IMR-90 (cell line): ENCODE measurements around the gene MIER2. TPM values are rescaled to one million over a fixed set of nuclear protein-coding genes. Genes with fewer than 3 reads are reported as not detected.

ENCODE experiments used
- ATAC-seq: fragments of 200-7000 bp; cut with Tn5 transposase; 2 replicates; pipeline ENCODE4 v1.9.1; 2020; ENCODE audit warnings: low read depth, mild to moderate bottlenecking, moderate library complexity
- BruUV-seq: library from RNA; stranded (reverse); fragments of 400-500 nt; replicated peaks from 2 replicates; lab custom pipeline; 2021; lab: Mats Ljungman, UMichigan
- CTCF ChIA-PET: fragments of 300-600 bp; formaldehyde crosslinking; extraction: SDS; loops from one replicate; lab custom pipeline; 2021; ENCODE audit warnings: antibody characterized with exemption; lab: Yijun Ruan, JAX
- POLR2A ChIA-PET: fragments of 300-600 bp; sonication (Branson Sonifier 250); formaldehyde crosslinking; loops from one replicate; lab custom pipeline; 2022; ENCODE audit warnings: antibody characterized with exemption; ENCODE audit not compliant: unreplicated experiment; lab: Charles Lee
- DNase-seq: peaks from one replicate; pipeline ENCODE4 v3.0.0; 2013
- H2AFZ ChIP-seq: replicated peaks from 2 replicates; pipeline ENCODE3; 2013; ENCODE audit warnings: low read length, mild to moderate bottlenecking; ENCODE audit not compliant: poor library complexity
- H2AK5ac ChIP-seq: 2 replicates; pipeline ENCODE4 v1.6.1; 2013; ENCODE audit warnings: low read depth, low read length, inconsistent platforms
- H2AK9ac ChIP-seq: replicated peaks from 2 replicates; pipeline ENCODE3; 2013; ENCODE audit warnings: mild to moderate bottlenecking, low read depth, low read length, moderate library complexity; ENCODE audit not compliant: poor library complexity
- H2BK120ac ChIP-seq: 2 replicates; pipeline ENCODE4 v1.6.1; 2013; ENCODE audit warnings: low read depth, low read length, inconsistent platforms
- H2BK15ac ChIP-seq: 3 replicates; pipeline ENCODE4 v1.6.1; 2013; ENCODE audit warnings: low read depth, low read length, inconsistent platforms
- H2BK20ac ChIP-seq: 2 replicates; pipeline ENCODE4 v1.6.1; 2013; ENCODE audit warnings: low read depth, mild to moderate bottlenecking, inconsistent platforms, low read length, moderate library complexity
- H2BK5ac ChIP-seq: 2 replicates; pipeline ENCODE4 v1.6.1; 2013; ENCODE audit warnings: mild to moderate bottlenecking, low read depth, low read length, inconsistent platforms; ENCODE audit not compliant: poor library complexity, severe bottlenecking
- H3K14ac ChIP-seq: replicated peaks from 2 replicates; pipeline ENCODE4 v1.6.1; 2013; ENCODE audit warnings: low read depth, low read length, inconsistent platforms
- H3K18ac ChIP-seq: 2 replicates; pipeline ENCODE4 v1.6.1; 2013; ENCODE audit warnings: low read depth, low read length, control low read depth
- H3K23ac ChIP-seq: 2 replicates; pipeline ENCODE4 v1.6.1; 2013; ENCODE audit warnings: low read depth, low read length, inconsistent platforms
- H3K27ac ChIP-seq: 2 replicates; pipeline ENCODE4 v1.5.1; 2013; ENCODE audit warnings: mild to moderate bottlenecking, control low read depth, low read length; ENCODE audit not compliant: insufficient read depth
- H3K27me3 ChIP-seq: 2 replicates; pipeline ENCODE4 v1.6.1; 2013; ENCODE audit warnings: low read length; ENCODE audit not compliant: control insufficient read depth, insufficient read depth
- H3K36me3 ChIP-seq: 2 replicates; pipeline ENCODE4 v1.6.1; 2013; ENCODE audit warnings: low read length, mixed read lengths; ENCODE audit not compliant: control insufficient read depth, insufficient read depth
- H3K4ac ChIP-seq: 2 replicates; pipeline ENCODE4 v1.6.1; 2013; ENCODE audit warnings: low read depth, low read length, inconsistent platforms
- H3K4me1 ChIP-seq: 2 replicates; pipeline ENCODE4 v1.6.1; 2013; ENCODE audit warnings: low read length, mixed read lengths; ENCODE audit not compliant: control insufficient read depth, insufficient read depth
- H3K4me2 ChIP-seq: 2 replicates; pipeline ENCODE4 v1.6.1; 2013; ENCODE audit warnings: low read depth, mild to moderate bottlenecking, control low read depth, low read length, moderate library complexity
- H3K4me3 ChIP-seq: 2 replicates; pipeline ENCODE4 v1.5.1; 2013; ENCODE audit warnings: low read depth, mild to moderate bottlenecking, control low read depth, low read length, moderate library complexity; ENCODE audit not compliant: insufficient read depth
- H3K56ac ChIP-seq: 2 replicates; pipeline ENCODE4 v1.6.1; 2013; ENCODE audit warnings: low read length, inconsistent platforms; ENCODE audit not compliant: insufficient read depth; ENCODE audit errors: extremely low read depth
- H3K79me1 ChIP-seq, 2 experiments: 2 replicates each; pipeline ENCODE4 v1.6.1; 2013; ENCODE audit warnings: low read length in 2 of 2, inconsistent platforms in 1 of 2, low read depth in 1 of 2
- H3K9ac ChIP-seq: 2 replicates; pipeline ENCODE4 v1.6.1; 2013; ENCODE audit warnings: low read depth, low read length, control low read depth
- H3K9me1 ChIP-seq: 2 replicates; pipeline ENCODE4 v1.6.1; 2013; ENCODE audit warnings: low read length, inconsistent platforms; ENCODE audit not compliant: insufficient read depth
- H3K9me3 ChIP-seq: 2 replicates; pipeline ENCODE4 v1.6.1; 2013; ENCODE audit warnings: low read length; ENCODE audit not compliant: control insufficient read depth, insufficient read depth
- H4K20me1 ChIP-seq: 2 replicates; pipeline ENCODE4 v1.6.1; 2013; ENCODE audit warnings: low read length, inconsistent platforms; ENCODE audit not compliant: insufficient read depth
- H4K5ac ChIP-seq: 2 replicates; pipeline ENCODE4 v1.6.1; 2013; ENCODE audit warnings: mild to moderate bottlenecking, low read depth, low read length, control low read depth
- H4K8ac ChIP-seq, 2 experiments: 2 replicates each; pipeline ENCODE4 v1.6.1; 2013; ENCODE audit warnings: low read depth in 2 of 2, low read length in 2 of 2, control low read depth in 1 of 2, inconsistent platforms in 1 of 2
- H4K91ac ChIP-seq: 2 replicates; pipeline ENCODE4 v1.6.1; 2013; ENCODE audit warnings: low read depth, low read length, inconsistent platforms; ENCODE audit not compliant: insufficient read depth
- BHLHE40 ChIP-seq: fragments of 150-350 bp; IDR thresholded peaks from 2 replicates; pipeline ENCODE4 v1.6.1; 2016; ENCODE audit warnings: mild to moderate bottlenecking, low read depth, low read length
- CHD1 ChIP-seq: IDR thresholded peaks from 2 replicates; pipeline ENCODE4 v1.6.1; 2012; ENCODE audit warnings: low read depth, low read length, improper control_type of control experiment
- CTCF ChIP-seq: conservative IDR thresholded peaks from 2 replicates; pipeline ENCODE4 v1.5.1; 2012; ENCODE audit warnings: mild to moderate bottlenecking, low read depth, low read length, improper control_type of control experiment
- FOS ChIP-seq: fragments of 150-350 bp; IDR thresholded peaks from 2 replicates; pipeline ENCODE4 v1.6.1; 2016; ENCODE audit warnings: low read depth, low read length
- MAFK ChIP-seq: IDR thresholded peaks from 2 replicates; pipeline ENCODE4 v1.6.1; 2012; ENCODE audit warnings: low read depth, low read length, improper control_type of control experiment
- MAZ ChIP-seq: IDR thresholded peaks from 2 replicates; pipeline ENCODE4 v1.6.1; 2012; ENCODE audit warnings: low read depth, mild to moderate bottlenecking, low read length, improper control_type of control experiment, moderate library complexity, borderline replicate concordance
- MXI1 ChIP-seq: IDR thresholded peaks from 2 replicates; pipeline ENCODE4 v1.6.1; 2012; ENCODE audit warnings: low read depth, mild to moderate bottlenecking, low read length, moderate library complexity, borderline replicate concordance
- NFE2L2 ChIP-seq: fragments of 150-350 bp; IDR thresholded peaks from 2 replicates; pipeline ENCODE4 v1.6.1; 2016; ENCODE audit warnings: low read depth, mild to moderate bottlenecking, low read length
- RAD21 ChIP-seq: IDR thresholded peaks from 2 replicates; pipeline ENCODE4 v1.6.1; 2012; ENCODE audit warnings: low read length, improper control_type of control experiment
- RCOR1 ChIP-seq: IDR thresholded peaks from 2 replicates; pipeline ENCODE4 v1.6.1; 2012; ENCODE audit warnings: mild to moderate bottlenecking, low read length, improper control_type of control experiment; ENCODE audit not compliant: insufficient replicate concordance
- RFX5 ChIP-seq: IDR thresholded peaks from 2 replicates; pipeline ENCODE4 v1.8.0; 2012; ENCODE audit warnings: low read depth, mild to moderate bottlenecking, low read length, moderate library complexity
- SMC3 ChIP-seq: fragments of 150-350 bp; IDR thresholded peaks from 2 replicates; pipeline ENCODE4 v1.6.1; 2016; ENCODE audit warnings: low read depth, mild to moderate bottlenecking, antibody characterized with exemption, low read length, moderate library complexity
- WGBS, 2 experiments: methylation state at CpG; one replicate each; pipeline versions ENCODE4 v1.1.5 to v1.1.7; 2013; ENCODE audit warnings: missing lambda C conversion rate in 2 of 2; ENCODE audit not compliant: insufficient read length in 1 of 2; ENCODE audit errors: extremely low coverage in 2 of 2; 5-methylcytosine and 5-hydroxymethylcytosine counted together
- dilution Hi-C: fragments of 300-500 bp; cut with HindIII; formaldehyde crosslinking; loops from one replicate; pipeline ENCODE4 v1.14.3; 2018; ENCODE audit warnings: low sequenced_read_pairs; ENCODE audit not compliant: unreplicated experiment
- in situ Hi-C: fragments of 300-500 bp; cut with MboI; formaldehyde crosslinking; loops from 3 replicates; pipeline ENCODE4 v1.14.3; 2019; ENCODE audit warnings: low sequenced_read_pairs, inconsistent platforms, mixed read lengths
- intact Hi-C: fragments of 100-400 bp; cut with micrococcal nuclease; formaldehyde crosslinking; loops from 2 replicates; pipeline ENCODE4 v1.10.0; 2022
- polyA plus RNA-seq, 3 experiments: library from polyadenylated mRNA; depleted of rRNA; stranded (reverse); fragments of >200 nt; gene quantifications; 2 replicates each; pipeline ENCODE4 v1.2.3, GENCODE V29; 2012; ENCODE audit warnings: low replicate concordance in 1 of 3
- total RNA-seq: library from RNA; depleted of rRNA; stranded (reverse); fragments of >200 nt; gene quantifications from 2 replicates; pipeline ENCODE4 v1.2.3, GENCODE V29; 2012
- TF ChIP-seq, protein P1 (sequence below): fragments of 150-350 bp; IDR thresholded peaks from 2 replicates; pipeline ENCODE4 v1.6.1; 2016; ENCODE audit warnings: low read depth, mild to moderate bottlenecking, low read length, moderate library complexity, borderline replicate concordance
- TF ChIP-seq, protein P2 (sequence below): fragments of 150-350 bp; IDR thresholded peaks from 2 replicates; pipeline ENCODE4 v1.6.1; 2017; ENCODE audit warnings: mild to moderate bottlenecking, antibody characterized with exemption, low read length, low read depth

Gene MIER2
- total and polyA plus RNA-seq, 2 of the 4 experiments (the other 2 are of a cell fraction) = 28.0 to 28.4 TPM

DNA sequence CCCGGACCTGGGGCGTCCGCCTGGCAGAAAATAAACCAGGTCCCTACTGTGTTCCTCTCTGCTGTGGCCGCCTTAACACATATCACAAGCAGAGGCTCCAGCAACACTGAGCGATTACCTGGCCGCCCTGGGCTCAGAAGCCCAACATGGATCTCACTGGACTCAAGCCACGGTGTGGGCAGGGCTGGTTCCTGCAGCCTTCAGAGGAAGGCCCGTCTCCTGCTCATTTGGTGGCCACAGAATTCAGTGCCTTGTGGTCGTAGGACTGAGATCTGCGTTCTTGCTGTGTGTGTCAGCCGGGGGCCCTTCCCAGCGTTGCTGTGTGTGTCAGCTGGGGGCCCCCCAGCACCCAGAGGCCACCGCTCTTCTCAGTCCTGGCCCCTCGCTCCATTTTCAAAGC, 34.1 kb upstream of the MIER2 start:
- Histone ChIP-seq H3K27me3 (peaks cover 23% of the 10 kb centered on the region), H2AFZ (no peak overlapping the region), H3K4ac (no peak overlapping the region), H4K5ac (no peak overlapping the region), H4K91ac (no peak overlapping the region), H3K4me1 (peaks cover 2% of the 10 kb centered on the region; the same call in 1 of the 2 replicates), H3K4me2 (no peak overlapping the region), H3K23ac (no peak overlapping the region), H3K4me3 (no peak overlapping the region), H4K20me1 (no peaks in the 10 kb centered on the region), H3K9ac (no peak overlapping the region), H3K36me3 (no peaks in the 10 kb centered on the region), H2BK5ac (no peak overlapping the region), H2AK9ac (no peak overlapping the region), H3K79me1 (no peaks in the 10 kb centered on the region), H2AK5ac (no peak overlapping the region), H3K14ac (no peak overlapping the region), H2BK20ac (no peak overlapping the region), H3K9me1 (no peaks in the 10 kb centered on the region), H3K56ac (no peak overlapping the region), H3K27ac (no peak overlapping the region), H2BK15ac (no peak overlapping the region), H2BK120ac (no peak overlapping the region), H4K8ac (no peak overlapping the region), H3K18ac (no peak overlapping the region), H3K9me3 (no peaks in the 10 kb centered on the region)
- dilution Hi-C loops (no loop called here), intact Hi-C loops (no loop called here), in situ Hi-C loops (no loop called here)
- 85% methylated on average over 3 of the region's 14 CpGs; no CpG with 5 or more reads in 1 of the 2 experiments for WGBS, 2 experiments
- POLR2A ChIA-PET = no interaction called here
- no peak for ATAC-seq
- no TSS peak for BruUV-seq
- DNase-seq = no peak
- TF ChIP-seq MXI1 (no peak), NFE2L2 (no peak), MAZ (no peak), SMC3 (no peak), FOS (no peak), RCOR1 (no peak), CHD1 (no peak), RFX5 (no peak), MAFK (no peak), CTCF (no peak), RAD21 (no peak), BHLHE40 (no peak)
- TF ChIP-seq, protein P1, sequence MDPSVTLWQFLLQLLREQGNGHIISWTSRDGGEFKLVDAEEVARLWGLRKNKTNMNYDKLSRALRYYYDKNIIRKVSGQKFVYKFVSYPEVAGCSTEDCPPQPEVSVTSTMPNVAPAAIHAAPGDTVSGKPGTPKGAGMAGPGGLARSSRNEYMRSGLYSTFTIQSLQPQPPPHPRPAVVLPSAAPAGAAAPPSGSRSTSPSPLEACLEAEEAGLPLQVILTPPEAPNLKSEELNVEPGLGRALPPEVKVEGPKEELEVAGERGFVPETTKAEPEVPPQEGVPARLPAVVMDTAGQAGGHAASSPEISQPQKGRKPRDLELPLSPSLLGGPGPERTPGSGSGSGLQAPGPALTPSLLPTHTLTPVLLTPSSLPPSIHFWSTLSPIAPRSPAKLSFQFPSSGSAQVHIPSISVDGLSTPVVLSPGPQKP = no peak
- TF ChIP-seq, protein P2, sequence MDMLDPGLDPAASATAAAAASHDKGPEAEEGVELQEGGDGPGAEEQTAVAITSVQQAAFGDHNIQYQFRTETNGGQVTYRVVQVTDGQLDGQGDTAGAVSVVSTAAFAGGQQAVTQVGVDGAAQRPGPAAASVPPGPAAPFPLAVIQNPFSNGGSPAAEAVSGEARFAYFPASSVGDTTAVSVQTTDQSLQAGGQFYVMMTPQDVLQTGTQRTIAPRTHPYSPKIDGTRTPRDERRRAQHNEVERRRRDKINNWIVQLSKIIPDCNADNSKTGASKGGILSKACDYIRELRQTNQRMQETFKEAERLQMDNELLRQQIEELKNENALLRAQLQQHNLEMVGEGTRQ = no peak
- CTCF ChIA-PET = no interaction called here
